GM19468 (cell line): ENCODE data around the gene PAIP2.
"Not testable (repeated sequence)": the region's sequence is repeated elsewhere in the genome, so short reads cannot be mapped to it uniquely, and the experiment has no call there.

Source experiments
- ATAC-seq: cut with Tn5 transposase; IDR thresholded peaks from one replicate; pipeline ENCODE4 v1.9.1; 2021; ENCODE audit warnings: mild to moderate bottlenecking, moderate library complexity, moderate number of reproducible peaks; ENCODE audit not compliant: unreplicated experiment; ENCODE audit errors: extremely low read depth

Gene PAIP2

DNA sequence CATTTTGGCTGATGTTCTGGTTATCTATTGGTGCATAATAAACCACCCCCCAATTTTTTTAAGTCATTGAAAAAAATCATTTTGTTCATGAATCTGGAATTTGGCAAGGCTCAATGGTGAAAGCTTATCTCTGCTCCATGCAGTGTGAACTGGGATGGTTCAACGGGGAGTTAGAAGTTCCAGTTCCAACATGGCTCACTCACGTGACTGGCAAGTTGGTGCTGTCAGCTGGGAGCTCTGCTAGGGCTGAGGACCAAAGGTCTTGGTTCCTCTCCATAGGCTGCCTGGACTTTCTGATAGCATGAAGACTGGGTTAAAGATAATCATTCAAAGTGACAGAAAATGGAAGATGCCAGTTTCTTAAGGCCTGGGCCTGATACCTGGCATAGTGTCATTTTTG lies 65.3 kb downstream of the PAIP2 start:
- ATAC-seq: no peak

DNA sequence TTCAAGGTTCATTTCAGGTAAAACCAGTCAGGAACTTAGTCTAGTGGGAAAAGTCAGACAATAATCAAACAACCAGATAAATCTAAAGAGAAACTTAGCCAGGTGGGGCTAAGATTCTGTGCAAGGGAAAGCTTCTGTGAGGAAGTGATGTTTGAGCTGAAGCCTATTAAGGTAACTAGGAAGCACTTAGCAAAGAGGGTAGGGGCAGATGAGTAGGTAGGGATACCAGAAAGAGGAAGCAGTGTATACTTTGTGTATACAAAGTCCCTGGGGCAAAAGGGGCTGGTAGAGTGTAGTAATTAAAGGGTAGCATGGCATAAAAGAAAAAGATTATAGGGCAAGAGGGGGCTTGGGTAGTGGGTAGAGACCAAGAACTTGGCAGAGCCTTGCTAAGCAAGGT lies 65.9 kb downstream of the PAIP2 start:
- no peak for ATAC-seq

DNA sequence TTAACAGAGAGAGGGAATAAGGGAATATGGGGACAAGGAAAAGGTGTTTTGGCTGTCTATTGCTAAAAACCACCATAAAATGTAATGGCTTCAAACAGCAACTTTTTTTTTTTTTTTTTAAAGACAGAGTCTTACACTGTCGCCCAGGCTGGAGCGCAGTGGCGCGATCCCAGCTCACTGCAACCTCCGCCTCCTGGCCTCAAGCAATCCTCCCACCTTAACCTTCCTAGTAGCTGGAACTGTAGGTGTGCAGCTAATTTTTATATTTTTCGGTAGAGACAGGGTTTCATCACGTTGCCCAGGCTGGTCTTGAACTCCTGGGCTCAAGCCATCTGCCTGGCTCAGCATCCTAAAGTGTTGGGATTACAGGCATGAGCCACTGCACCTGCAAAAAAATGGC lies 66.5 kb downstream of the PAIP2 start:
- no peak for ATAC-seq

DNA sequence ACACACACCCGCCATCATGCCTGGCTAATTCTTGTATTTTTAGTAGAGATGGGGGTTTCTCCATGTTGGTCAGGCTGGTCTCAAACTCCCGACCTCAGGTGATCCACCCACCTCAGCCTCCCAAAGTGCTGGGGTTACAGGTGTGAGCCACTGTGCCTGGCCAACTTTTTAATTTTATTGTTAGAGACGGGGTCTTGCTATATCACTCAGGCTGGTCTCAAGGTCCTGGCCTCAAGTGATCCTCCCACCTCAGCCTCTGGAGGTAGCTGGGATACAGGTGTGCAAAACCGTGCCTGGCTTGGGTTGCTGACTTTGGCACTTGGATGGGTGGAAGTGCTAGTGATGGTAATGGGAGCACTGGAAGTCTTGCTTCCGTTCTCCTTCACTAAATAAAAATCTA lies 67.5 kb downstream of the PAIP2 start:
- not testable (repeated sequence) for ATAC-seq

DNA sequence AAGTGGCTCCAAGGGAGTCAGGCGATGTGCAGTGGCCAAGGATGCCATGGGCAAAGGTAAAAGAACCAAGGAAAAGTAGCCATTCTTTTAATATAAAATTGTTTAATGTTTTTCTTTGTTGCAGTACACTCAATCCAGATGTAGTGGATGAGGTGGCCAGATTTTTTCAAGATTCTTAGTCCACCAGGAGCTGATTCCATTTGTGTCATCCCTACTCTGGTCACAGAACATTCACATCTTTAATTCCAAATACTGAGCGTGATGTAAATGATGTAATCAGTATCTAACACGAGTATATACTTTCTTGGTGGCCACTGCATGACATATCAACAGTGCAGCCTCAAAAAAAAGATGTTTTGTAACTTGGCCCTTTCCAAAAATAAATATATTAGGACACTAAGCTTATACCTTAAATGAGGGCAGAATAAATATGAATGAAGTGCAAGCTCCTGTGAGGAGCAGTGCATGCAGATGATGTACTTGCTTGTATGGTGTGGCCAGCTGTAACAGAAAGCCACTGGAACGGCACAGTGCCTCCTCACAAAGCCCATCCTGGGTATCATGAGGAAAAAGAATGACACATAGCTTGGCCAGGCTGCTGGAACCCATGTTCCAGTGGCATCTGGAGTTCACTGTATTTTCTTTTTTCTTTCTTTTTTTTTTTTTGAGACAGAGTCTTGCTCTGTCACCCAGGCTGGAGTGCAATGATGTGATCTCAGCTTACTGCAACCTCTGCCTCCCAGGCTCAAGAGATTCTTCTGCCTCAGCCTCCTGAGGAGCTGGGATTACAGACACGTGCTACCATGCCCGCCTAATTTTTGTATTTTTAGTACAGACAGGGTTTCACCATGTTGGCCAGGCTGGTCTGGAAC lies 68.7 kb downstream of the PAIP2 start:
- no peak for ATAC-seq

DNA sequence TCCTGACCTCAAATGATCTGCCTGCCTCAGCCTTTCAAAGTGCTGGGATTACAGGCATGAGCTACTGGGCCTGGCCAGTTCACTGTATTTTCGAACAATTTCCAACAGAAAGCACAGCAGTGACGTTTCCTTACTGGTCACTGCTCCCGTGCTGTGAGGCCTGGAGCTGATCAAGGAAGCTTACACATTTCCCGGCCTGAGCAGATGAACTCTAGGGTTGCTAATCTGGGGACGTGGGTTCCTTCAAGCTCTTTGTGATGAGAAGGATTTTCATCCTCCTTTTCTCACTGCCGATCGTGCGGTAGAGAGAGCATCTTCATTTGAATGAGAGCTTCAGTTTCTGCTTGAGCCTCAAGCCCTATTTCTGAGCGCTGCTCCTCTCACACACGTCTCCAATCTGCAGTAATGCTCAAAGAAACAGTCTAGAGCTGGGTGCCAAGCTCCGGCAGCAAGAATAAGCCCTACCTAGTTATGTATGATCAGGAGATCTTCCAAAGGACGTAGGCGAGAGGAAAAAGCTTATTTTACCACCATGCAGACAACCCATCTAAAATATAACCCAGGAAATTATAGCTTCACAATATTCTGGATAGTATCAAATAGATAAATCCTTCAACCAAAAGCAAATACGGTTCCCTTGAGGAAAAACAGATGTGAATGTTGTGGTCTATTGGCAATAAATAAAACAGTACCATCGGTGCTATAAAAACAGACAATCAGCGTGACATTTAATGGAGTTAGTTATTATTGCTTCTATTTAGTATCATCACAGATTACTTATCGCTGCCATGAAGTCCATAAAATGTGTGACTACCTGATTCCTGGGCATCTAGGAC lies 69.6 kb downstream of the PAIP2 start:
- ATAC-seq: no peak

DNA sequence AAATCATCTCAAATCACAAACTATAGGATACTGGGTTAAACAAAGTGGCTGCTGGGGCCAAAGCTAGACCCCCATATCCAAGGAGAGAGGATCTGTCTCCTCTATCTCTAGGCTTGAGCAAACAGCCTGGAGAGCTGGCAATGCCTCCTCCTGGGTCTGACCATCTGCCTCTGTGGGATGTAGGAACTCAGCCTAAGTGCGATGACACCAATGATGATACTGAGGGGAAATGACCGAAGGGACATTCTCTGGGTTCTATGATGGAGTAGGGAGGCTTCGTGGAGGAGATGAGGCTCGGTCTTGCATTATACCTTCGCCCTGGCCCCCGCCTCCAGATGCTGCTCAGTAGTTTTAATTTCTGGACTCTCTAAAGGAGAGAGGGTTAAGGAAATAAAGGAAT lies 71.5 kb downstream of the PAIP2 start:
- ATAC-seq: no peak

DNA sequence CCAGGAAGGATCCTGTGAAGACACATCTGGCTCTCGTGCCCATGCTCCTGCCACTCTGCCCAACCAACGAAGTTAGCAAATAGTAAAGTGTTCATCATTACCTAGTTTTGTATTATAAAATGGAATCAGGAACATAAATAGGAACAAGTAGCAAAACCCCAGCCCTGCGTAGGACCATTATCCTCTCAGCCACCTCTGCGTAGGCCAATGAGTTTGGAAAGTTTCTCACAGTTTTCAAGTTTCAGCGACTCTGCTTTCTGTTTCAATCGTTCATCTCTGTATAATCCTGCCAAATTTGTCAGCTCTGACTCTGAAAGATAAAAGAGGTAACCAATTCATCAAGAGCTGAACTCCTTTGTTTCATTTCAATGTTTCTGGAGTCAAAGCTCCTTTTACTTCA lies 72.3 kb downstream of the PAIP2 start:
- ATAC-seq: no peak

DNA sequence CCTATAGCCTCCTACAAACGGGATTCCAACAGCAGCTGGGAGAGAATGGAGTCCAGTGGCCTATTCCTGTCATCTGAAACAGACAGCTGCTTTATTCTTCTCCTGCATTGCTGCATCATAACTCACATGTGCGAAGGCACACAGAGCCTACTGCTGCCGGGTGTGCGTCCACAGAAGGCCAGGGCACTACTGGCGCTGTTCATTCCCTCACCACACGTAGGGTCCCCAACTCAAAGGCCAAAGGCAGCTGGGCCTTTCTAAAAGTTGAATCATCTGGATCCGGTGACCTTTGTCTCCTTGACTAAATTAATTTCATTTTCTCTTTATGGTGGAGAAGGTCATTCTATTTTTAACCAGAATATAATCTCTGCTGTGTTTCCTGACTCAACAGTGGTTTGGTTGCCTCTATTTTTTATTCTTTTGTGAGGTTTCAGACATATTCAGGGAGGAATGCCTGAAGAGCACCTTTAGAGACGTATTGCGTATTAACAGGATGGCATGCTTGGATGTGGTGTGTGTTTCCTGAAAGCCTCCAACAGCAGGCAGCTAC lies 73.0 kb downstream of the PAIP2 start:
- ATAC-seq: no peak

DNA sequence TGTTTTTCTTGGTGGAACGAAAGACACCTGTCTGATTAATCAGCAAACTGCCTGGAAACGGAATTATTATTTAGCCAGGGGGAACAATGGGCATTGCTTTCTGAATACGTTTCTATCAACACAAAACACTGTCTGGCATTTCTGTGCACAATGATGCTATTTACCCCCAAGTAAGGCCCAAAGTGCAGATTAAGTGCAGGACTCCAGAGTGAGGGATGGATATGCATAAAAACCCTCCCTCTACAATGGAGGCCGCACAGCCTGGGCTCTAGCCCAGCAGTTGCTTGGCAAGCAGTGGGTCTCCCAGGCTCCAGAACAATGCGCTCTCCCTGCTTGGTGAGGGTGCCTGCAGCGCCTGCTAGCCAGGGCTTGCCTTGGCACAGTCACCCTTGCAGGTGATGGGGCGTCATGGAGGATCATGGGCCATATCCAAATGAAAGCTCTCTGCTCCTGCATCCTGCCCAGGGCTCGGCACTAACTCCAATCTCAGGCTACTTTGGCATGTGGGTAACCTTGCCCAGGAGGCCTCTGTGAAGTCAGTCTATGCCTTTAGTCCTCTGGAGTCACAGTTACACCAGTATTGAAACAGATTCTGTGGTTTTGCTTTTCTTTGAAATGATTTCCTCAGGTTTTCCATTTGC lies 73.7 kb downstream of the PAIP2 start:
- no peak for ATAC-seq

DNA sequence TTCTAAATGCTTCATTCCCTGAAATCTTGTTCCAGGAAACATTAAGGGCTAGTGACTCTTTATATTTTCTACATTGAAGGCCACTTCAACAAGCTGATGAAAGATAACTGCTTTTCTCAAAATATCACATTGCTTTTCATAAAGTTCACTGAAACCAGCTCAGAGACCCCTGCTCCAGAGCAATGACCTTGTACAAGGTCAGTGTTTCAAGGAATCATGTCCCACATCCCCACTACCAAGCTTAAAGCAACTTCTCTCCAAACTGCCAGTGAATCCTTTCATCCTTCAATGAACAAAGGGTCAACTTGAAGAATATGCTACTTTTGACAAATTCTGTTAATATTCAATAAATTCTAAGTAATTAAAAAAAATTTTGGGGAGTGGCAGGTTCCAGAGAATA lies 74.2 kb downstream of the PAIP2 start:
- no peak for ATAC-seq

DNA sequence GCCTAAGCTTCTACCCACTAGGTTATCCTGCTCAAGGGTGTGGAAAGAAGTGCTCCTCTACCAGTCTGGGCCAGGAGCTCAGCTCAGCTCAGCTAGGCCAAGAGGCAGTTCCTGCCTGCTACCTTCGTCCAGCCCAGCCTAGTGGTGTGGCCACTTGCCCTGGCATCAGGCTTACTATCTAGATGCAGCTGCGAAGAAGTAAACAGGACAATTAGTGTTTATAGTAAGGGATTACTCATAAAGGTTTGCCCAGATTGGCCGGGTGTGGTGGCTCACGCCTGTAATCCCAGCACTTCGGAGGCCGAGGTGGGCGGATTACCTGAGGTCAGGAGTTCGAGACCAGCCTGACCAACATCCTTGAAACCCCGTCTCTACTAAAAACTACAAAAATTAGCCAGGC lies 75.0 kb downstream of the PAIP2 start:
- no peak for ATAC-seq

DNA sequence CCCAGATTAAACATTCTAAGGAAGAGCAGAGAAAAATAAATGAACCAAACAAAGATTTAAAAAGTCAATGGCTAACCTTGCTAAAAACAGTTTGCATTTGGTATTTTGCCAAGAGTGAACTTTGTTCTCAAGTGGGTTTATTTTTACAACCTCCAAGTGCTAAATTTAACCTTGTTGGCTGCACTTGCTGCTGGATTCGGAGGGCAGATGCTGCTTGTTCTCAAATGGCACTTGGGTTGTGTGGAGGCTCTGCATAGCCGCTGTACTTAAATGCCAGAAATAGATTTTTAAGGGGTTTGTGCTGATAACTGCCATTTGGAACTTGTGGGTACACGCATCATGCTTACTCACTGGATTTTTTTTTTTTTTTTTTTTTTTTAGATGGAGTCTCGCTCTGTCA lies 75.6 kb downstream of the PAIP2 start:
- no peak for ATAC-seq

DNA sequence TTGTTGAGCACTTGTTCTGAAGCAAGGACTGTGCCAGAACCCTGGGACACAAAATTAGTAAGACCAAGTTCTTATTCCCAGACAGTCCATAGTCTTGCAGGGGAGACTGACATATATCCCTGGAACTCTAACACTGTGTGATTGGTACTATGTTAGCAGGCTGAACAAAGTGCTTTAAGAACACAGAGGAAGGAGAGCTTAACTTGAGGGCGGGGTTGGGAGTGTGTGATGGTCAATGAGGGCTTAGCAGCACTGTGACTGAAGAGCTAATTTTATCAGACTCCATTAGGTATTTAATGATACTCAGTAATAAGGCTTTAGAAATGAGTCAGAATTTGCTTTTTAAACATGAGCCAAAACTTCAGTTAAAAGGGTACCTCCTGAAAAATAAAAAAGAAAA lies 77.1 kb downstream of the PAIP2 start:
- no peak for ATAC-seq
